ENCODE data around the gene DIAPH2.
A peak's percentile ranks its signal among the peaks of the same experiment; 100 is the strongest.
"Not testable (repeated sequence)": the region's sequence is repeated elsewhere in the genome, so short reads cannot be mapped to it uniquely, and the experiment has no call there.

DIAPH2 gene

GRCh38 chrX:96684339-96685209 is at the start of gene DIAPH2:
DIAPH2 (plus strand) TSS chrX:96684842.
- peak; percentile 59 for DNase-seq (ENCODE audit: low spot score)

DNA sequence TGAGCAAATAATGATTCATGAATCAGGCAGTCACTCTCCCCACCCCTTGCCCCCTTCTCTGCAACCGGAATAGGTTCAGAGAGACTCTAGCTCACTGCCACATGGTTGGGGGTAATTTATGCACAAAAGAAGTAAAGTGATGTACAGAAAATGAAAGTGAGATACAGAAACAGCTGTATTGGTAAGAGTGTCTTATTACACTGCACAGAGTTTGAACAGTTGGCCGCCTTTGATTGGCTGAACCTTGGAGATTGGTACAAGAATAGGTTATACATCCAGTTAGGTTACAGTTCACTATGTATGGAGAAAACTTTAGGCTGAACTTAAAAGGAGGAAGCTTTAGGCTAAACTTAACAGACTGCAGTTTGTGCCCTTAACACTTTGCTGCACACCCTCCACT is 34.6 kb upstream of the DIAPH2 start:
- DNase-seq (ENCODE audit: low spot score), result no peak

GRCh38 chrX:96655947-96656623 is 28.6 kb upstream of the DIAPH2 start:
- no peak for DNase-seq (ENCODE audit: low spot score)

DNA sequence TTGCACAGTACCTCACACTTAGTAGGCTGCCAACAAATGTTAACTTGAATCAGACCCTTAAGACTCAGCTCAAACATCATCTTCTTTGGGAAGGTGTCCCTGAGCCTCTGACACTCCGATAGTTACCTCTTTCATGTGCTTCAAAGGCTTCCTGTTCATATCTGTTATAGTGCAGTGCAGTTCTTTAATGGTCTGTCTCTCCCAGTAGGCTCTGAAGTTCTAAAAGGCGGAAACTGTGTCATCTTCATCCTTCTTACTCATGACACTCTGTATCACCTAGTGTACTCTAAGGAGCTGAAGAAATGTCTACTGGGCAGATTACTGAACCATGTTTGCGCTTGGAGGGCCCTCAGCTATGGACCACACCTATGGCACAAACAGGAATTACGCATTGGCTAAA is 2.1 kb upstream of the DIAPH2 start:
- no peak for DNase-seq (ENCODE audit: low spot score)

DNA sequence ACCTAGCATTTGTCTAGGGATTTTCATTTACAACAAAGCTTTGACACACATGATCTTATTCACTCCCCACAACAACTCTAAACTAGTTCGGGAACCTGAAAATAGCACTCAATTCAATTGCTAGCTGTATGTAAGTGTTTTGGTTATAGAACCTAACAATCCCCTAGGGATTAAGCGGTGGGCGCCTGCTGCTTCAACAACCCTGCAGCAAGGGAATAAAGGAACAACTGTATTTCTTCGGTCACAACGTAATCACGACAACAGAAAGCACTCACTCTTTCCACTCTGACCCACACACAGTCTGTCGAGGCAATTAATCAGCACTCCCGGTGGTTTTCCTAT is 674 bp upstream of the DIAPH2 start:
- DNase-seq (ENCODE audit: low spot score), result no peak

DNA sequence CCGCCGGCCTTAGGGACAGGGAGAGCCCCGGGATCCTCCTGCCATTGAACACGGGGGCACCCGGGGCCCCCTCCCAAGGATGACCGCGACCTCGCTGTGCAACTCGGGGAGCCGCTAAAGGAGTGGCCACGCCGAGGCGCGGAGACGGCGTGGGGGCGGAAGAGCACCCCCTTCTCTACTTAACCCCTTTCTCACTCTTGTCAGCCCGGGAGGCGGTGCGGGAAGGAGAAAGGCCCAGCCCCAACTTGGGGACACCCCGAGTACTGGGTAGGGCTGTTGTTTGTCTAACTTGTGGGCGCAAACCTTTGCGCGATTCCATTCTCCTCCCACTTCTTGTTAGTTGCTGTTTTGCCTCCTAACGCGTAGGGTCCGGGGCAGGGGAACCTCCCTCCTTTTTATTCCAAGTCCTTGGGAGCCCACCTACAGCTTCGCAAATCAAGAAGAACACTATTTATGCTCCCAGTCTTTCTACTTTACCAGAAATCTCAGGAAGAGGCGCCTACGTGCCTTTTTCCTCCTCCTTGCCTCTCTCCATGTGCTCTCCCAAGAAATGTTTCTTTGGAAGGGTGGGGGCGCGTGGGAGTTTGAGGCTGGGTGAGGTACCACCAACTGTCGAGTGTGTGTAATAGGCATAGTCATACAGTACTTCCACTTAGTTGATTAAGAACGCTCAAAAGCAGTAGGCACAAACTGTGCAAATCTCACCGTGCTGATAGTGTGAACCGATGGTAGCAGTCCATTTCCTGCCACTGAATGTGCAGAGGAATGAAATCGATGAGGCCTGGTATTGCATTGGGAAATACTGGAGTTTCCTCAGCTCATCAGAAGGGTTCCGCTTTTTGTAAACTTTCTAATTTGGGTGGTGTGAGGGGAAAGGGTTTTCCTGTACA is 813 bp downstream of the DIAPH2 start:
- no peak for DNase-seq (ENCODE audit: low spot score)

DNA sequence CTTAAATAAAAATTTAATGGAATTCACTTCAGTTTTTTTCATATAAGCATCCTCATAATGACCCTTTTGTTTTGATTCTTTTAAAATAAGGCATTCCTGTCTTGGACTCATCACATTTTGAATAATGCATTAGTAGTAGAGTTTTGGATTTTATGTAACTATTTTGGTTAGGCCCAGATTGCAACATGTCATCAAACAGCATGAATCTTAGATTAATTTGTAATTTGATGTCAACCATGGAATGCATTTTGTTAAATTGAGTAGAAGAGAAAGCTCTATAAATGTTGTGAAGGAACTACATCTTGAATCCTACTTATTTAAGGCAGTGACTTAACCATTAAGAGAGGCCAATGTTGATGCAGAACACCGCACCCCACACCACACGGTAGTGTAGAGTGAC is 3.1 kb downstream of the DIAPH2 start:
- DNase-seq (ENCODE audit: low spot score), result no peak

DNA sequence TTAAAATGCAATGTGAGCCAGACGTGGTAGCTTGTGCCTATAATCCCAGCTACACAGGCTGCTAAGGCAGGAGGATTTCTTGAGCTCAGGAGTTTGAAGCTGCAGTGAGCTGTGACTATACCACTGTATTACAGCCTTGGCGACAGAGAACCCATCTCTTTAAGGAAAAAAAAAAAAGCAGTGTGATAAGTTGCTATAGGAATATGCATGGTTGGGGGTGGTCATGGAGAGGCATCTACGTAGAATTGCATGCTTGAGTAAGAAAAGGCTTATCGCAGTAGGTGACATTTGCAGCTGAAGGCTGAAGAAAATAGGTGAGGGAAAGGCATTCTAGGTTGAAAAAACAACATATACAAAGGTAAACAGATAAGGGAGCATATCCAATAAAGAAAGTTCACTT is 4.1 kb downstream of the DIAPH2 start:
- no peak for DNase-seq (ENCODE audit: low spot score)

GRCh38 chrX:96689991-96690390 is 5.3 kb downstream of the DIAPH2 start:
- DNase-seq (ENCODE audit: low spot score), result no peak

GRCh38 chrX:96692454-96692853 is 7.8 kb downstream of the DIAPH2 start:
- DNase-seq (ENCODE audit: low spot score), result no peak

DNA sequence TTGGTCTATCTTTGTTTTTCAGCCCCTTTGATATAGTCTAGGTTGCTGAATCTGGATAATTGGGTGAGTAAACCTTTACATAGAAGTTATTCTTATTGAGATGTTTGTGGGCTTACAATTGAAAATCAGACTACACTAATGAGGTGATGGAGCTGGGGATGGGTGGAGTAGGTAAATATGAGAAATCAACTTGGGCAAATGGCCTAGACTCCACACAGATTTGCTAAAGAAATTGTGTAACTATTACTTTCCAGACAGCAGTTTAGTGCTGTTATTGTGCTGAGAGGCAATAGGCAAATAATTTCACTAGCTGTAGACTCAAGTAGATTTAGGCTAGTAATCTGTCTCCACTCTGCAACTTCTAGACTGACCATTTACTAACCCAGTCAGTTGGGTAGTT is 8.2 kb downstream of the DIAPH2 start:
- DNase-seq (ENCODE audit: low spot score), result no peak

DNA sequence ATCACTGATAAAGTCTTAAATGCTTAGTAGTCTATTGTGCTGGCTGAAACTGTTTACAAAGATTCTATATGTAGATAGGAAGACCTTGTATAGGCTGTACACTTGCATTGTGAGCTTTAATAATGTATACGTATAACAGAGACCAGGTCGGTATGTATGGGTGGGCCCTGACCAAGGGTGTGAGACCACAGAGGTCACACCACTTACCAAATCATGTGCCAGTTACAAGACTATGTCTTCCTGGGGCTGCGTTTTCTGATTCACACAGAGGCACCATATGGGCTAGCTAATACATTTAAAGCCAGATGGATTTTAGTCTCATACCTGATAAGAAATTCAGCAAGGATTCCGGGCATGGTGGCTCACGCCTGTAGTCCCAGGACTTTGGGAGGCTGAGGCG is 8.8 kb downstream of the DIAPH2 start:
- no peak for DNase-seq (ENCODE audit: low spot score)

DNA sequence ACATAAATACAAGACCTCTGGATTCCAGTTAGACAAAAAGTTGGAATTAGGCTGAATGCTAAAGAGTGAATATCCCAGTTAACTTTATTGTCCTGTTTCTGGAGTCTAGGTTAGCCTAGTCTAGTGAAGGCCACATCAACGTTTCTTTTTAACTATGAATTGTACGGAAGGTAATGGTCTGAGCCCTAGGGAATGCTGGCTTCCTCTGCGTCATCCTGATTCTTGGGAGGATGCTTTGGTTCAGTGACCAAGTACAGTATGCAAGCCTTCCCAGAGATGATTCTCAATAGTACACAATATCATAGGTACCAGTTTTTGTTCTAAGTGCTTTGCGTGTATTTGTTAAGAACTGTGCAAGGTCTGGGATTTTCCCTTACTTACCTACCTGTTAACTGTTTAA is 11.8 kb downstream of the DIAPH2 start:
- DNase-seq (ENCODE audit: low spot score), result no peak

GRCh38 chrX:96700625-96701024 is 16.0 kb downstream of the DIAPH2 start:
- DNase-seq (ENCODE audit: low spot score), result no peak

DNA sequence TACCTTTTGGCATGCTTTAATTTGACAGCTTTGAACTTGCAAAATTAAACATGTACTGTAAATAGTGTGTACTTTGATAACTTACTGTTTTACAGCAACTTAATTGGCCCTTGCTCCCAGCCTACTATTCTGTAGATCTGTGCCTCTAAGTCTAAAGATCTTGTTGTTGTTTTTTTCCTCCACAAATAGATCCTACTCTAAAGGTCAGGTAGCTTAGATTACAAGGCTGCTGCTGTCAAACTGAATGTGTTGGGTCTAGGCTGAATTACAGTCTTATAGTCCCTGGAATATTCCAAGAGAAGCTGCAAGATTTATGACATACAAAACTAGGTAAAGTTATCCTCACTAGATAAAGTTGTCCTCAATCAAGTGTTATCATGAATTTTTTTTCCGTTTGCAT is 18.7 kb downstream of the DIAPH2 start:
- no peak for DNase-seq (ENCODE audit: low spot score)

- DNase-seq (ENCODE audit: low spot score), result peak; percentile 39
Observed at GRCh38 chrX:96703816-96704215, 19.2 kb downstream of the DIAPH2 start.

- DNase-seq (ENCODE audit: low spot score), result peak; percentile 66
Observed at GRCh38 chrX:96704629-96705028, 20.0 kb downstream of the DIAPH2 start.

- no peak for DNase-seq (ENCODE audit: low spot score)
Observed at GRCh38 chrX:96705905-96706304, 21.3 kb downstream of the DIAPH2 start.

GRCh38 chrX:96707804-96708203 is 23.2 kb downstream of the DIAPH2 start:
- DNase-seq (ENCODE audit: low spot score), result no peak

DNA sequence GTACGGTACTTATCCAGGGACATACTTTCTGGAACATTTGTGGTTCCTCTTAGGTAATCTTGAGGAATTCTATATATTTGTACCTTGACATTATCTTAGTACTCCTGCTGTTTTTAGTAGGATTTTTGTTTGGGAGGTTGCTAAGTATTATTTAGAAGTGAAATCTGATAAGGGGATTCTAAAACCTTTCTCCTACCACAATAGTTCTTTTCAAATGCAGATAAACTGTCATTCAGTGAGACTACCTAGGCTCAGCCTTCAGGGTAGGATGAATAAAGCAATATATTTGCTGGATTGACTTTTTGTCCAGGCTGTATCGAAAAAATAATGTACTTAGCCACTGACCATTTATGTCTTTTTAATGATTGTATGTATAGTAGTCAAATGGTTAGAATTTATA is 25.4 kb downstream of the DIAPH2 start:
- DNase-seq (ENCODE audit: low spot score), result no peak

GRCh38 chrX:96713303-96713702 is 28.7 kb downstream of the DIAPH2 start:
- no peak for DNase-seq (ENCODE audit: low spot score)

DNA sequence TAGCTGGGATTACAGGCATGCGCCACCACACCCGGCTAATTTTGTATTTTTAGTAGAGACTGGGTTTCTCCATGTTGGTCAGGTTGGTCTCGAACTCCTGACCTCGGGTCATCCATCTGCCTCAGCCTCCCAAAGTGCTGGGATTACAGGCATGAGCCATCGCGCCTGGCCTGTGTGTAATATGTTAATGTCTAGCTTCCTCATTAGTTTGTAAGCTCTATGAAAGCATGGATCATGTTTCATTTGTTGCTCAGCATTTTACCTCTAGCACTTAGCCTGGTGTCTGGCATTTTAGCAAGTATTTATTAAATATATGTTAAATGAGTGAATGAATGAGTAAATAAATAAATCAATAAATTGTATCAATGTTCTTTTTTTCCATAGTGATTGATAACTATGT is 29.8 kb downstream of the DIAPH2 start:
- DNase-seq (ENCODE audit: low spot score), result not testable (repeated sequence)

GRCh38 chrX:96715481-96715880 is 30.8 kb downstream of the DIAPH2 start:
- DNase-seq (ENCODE audit: low spot score), result no peak
